GM12865 (cell line): ENCODE results near the gene HAAO.
A peak's percentile ranks its signal among the peaks of the same experiment; 100 is the strongest.

Experiments
- DNase-seq: peaks from one replicate; pipeline ENCODE4 v3.0.0; 2010; ENCODE audit warnings: low read depth
- H3K4me3 ChIP-seq: 2 replicates; pipeline ENCODE4 v1.5.1; 2011; ENCODE audit warnings: mild to moderate bottlenecking, low read depth, low read length, control low read depth
- TF ChIP-seq, protein P1 (sequence below): IDR thresholded peaks from 2 replicates; pipeline ENCODE4 v1.5.1; 2011; ENCODE audit warnings: low read length, control low read depth, low read depth, inconsistent platforms; ENCODE audit not compliant: insufficient read depth; ENCODE audit errors: missing control alignments

Gene HAAO

DNA sequence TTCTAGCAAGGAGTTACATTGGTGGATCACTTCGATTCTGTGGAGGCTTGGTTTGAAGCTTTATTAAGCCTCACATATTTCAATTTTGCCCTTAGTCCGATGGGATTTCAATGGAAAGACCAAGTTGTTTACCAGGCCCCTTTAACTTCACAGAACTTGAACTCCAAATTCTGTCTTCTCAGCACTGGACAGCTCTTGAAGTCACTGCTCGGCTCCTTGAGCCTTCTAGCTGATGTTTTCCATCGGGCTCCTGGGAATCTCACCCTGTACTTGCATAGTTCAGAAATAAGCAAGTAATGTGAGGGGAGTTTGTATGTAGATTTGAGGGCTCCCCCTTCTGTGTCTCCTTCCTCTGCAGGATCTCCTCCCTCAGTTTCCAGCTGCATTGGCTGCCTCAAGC is 43.5 kb downstream of the HAAO start:
- no peak overlapping the region for H3K4me3 ChIP-seq
- TF ChIP-seq, protein P1, sequence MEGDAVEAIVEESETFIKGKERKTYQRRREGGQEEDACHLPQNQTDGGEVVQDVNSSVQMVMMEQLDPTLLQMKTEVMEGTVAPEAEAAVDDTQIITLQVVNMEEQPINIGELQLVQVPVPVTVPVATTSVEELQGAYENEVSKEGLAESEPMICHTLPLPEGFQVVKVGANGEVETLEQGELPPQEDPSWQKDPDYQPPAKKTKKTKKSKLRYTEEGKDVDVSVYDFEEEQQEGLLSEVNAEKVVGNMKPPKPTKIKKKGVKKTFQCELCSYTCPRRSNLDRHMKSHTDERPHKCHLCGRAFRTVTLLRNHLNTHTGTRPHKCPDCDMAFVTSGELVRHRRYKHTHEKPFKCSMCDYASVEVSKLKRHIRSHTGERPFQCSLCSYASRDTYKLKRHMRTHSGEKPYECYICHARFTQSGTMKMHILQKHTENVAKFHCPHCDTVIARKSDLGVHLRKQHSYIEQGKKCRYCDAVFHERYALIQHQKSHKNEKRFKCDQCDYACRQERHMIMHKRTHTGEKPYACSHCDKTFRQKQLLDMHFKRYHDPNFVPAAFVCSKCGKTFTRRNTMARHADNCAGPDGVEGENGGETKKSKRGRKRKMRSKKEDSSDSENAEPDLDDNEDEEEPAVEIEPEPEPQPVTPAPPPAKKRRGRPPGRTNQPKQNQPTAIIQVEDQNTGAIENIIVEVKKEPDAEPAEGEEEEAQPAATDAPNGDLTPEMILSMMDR = no peak
- no peak for DNase-seq

DNA sequence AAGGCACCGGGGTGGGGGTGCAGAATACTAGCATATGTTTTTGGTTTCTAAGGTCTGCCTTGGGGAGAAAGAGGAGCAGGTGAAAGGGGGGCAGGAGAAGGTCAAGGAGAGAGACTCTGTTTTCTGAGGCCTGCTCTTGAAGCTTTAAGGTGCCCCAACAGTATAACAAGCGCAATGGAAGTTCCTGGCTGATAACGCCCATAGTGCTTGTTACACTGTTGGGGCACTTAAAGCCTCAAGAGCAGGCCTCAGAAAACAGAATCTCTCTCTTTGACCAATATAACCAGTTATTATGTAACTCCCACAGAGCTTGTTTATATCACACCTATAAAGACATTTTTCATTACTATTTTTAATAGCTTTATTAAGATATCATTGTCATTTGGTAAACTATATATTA is 45.0 kb downstream of the HAAO start:
- DNase-seq = no peak
- TF ChIP-seq, protein P1 = no peak
- no peak overlapping the region for H3K4me3 ChIP-seq

DNA sequence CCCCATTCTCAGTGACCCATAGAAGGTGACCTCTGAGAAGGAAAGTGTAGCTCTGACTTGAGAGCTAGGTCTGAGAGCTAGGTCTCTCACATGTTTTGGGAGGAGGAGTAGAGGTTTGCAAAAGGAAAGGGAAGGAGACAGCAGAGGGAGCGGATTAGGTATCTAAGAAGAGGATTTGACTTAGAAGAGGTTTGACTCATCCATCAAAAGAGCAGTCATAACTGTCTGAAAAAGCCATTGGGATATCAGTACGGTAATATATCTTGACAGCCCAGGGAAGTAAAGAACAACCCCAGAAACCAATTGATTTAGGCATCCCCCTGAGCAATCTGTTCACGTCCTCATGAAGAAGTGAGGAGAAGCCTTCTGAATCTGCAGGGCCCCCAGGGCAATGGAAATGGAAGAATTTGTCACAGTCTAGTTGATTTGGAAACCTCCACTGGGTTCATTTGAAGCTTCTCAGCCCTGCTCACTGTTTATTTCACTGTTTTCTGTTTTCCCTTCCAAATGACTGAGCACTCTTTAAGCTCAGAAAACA is 47.8 kb downstream of the HAAO start:
- no peak for DNase-seq
- H3K4me3 ChIP-seq = no peak overlapping the region
- TF ChIP-seq, protein P1 = no peak

DNA sequence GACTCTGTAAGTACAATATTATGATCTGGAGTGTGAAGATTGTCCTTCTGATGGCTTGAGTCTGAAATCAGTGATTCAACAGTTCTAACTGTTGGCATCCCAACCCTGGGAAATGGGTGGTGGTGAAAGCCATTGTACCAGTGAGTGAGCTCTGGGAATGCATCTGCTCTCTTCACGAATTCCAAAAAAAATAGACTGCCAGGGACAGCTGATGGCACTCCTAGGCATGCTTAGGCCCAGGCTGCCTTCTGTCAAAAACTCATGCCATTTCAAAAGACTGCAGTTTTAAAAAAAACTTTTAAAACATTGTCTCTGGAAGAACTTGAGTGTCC is 48.8 kb downstream of the HAAO start:
- TF ChIP-seq, protein P1 = no peak
- no peak for DNase-seq

DNA sequence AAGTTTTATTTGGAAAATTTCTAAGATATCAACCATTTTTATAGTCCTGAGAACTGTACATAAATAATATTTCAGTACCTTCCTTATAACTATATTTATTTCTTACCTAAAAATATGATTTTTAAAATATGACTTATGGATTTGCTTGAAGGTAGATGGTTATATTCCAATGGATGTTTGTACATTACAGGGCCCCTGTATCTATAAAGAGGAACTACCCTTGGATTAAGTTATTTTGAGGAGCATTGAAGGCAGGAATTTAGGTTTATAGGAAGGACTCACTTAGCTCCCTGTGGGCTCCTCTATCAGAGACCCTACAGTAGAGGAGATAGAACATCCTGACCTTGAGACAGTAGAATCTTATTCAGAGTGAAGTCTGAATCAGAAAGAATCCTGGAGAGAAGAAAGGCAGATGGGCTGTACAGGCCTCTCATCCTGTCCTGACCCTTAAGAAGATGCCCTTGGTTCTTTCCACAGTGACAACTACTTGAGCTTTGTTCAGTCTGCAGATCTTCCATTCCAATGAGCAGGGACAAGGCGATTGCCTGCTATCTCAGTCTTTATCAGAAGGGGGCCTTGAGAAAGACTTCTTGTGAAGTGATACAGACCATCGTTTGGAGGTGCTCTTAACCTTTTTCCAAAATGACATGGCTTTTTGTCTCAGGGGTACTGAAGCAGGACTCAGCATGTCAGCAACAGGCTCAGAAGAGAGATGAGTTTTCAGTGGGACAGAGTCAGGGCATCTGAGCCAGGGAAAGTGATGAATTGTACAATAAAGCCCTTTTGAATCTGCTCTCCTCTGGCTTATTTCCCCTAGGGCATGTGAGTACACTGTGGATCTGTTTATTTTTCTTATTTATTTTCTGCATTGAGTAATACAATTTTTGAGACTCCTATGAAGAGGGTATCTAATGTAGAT is 49.4 kb downstream of the HAAO start:
- no peak overlapping the region for H3K4me3 ChIP-seq
- peak; percentile 22 for DNase-seq
- TF ChIP-seq, protein P1 = no peak

More for the DNA sequence above, 48.8 kb downstream of the HAAO start:
- no peak overlapping the region for H3K4me3 ChIP-seq

DNA sequence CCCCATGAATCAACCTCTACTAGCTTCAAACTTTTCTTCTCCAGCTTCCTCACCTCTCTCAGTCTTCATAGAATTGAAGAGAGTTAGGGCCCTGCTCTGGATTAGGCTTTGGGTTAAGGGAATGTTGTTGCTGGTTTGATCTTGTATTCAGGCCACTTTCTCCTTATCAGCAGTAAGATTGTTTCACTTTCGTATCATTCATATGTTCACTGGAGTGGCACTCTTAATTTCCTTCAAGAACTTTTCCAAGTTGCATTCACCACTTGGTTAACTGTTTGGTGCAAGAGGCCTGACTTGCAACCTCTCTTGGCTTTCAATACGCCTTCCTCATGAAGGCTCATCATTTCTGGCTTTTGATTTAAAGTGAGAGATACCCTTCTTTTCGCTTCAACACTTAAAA is 51.2 kb downstream of the HAAO start:
- TF ChIP-seq, protein P1 = no peak
- H3K4me3 ChIP-seq = no peak overlapping the region
- no peak for DNase-seq
